Neural progenitor cell (in vitro differentiated cells): Measurements from ENCODE around the gene PRKCE. TPM values are rescaled to one million over a fixed set of nuclear protein-coding genes. Genes with fewer than 3 reads are reported as not detected.

Source experiments
- DNase-seq: peaks from one replicate; pipeline ENCODE4 v3.0.0-alpha.2; 2016; ENCODE audit warnings: low spot score
- H2AFZ ChIP-seq: fragments of 200-600 bp; sonication (generic); replicated peaks from 2 replicates; pipeline ENCODE4 v1.6.1; 2016; ENCODE audit warnings: antibody characterized with exemption
- H3F3A ChIP-seq: fragments of 200-600 bp; sonication (generic); 2 replicates; pipeline ENCODE4 v1.6.1; 2016; ENCODE audit warnings: antibody characterized with exemption, low read depth
- H3K27ac ChIP-seq: fragments of 200-600 bp; sonication (generic); 2 replicates; pipeline ENCODE4 v1.5.1; 2016; ENCODE audit warnings: mild to moderate bottlenecking
- H3K27me3 ChIP-seq: fragments of 200-600 bp; sonication (generic); 2 replicates; pipeline ENCODE4 v1.6.1; 2016; ENCODE audit warnings: mild to moderate bottlenecking, moderate library complexity
- H3K36me3 ChIP-seq: fragments of 200-600 bp; sonication (generic); 2 replicates; pipeline ENCODE4 v1.5.1; 2016
- H3K4me1 ChIP-seq: fragments of 200-600 bp; sonication (generic); 2 replicates; pipeline ENCODE4 v1.6.1; 2016; ENCODE audit warnings: mixed run types
- H3K4me2 ChIP-seq: fragments of 200-600 bp; sonication (generic); 2 replicates; pipeline ENCODE4 v1.6.1; 2016
- H3K4me3 ChIP-seq: fragments of 200-600 bp; sonication (generic); 2 replicates; pipeline ENCODE4 v1.5.1; 2016
- H3K79me2 ChIP-seq: fragments of 200-600 bp; sonication (generic); 2 replicates; pipeline ENCODE4 v1.6.1; 2016; ENCODE audit warnings: low read depth
- H3K9ac ChIP-seq: fragments of 200-600 bp; sonication (generic); 2 replicates; pipeline ENCODE4 v1.6.1; 2016
- H3K9me3 ChIP-seq: fragments of 200-600 bp; sonication (generic); 2 replicates; pipeline ENCODE4 v1.5.1; 2016; ENCODE audit warnings: low read depth
- H4K20me1 ChIP-seq: fragments of 200-600 bp; sonication (generic); 2 replicates; pipeline ENCODE4 v1.6.1; 2016; ENCODE audit warnings: low read depth
- H3K27ac Mint-ChIP-seq: 3 replicates; pipeline ENCODE4 v1.8.0; 2021; ENCODE audit warnings: mixed read lengths
- H3K27me3 Mint-ChIP-seq: 2 replicates; pipeline ENCODE4 v1.8.0; 2022; ENCODE audit warnings: low read depth, mild to moderate bottlenecking, inconsistent platforms, moderate library complexity, mixed read lengths; ENCODE audit not compliant: insufficient read depth
- H3K36me3 Mint-ChIP-seq: 3 replicates; pipeline ENCODE4 v1.8.0; 2021; ENCODE audit warnings: mixed read lengths
- H3K4me1 Mint-ChIP-seq: 3 replicates; pipeline ENCODE4 v1.8.0; 2021; ENCODE audit warnings: mixed read lengths
- H3K4me3 Mint-ChIP-seq: 3 replicates; pipeline ENCODE4 v1.8.0; 2021; ENCODE audit warnings: mild to moderate bottlenecking, moderate library complexity, mixed read lengths
- H3K9me3 Mint-ChIP-seq: 3 replicates; pipeline ENCODE4 v1.8.0; 2020; ENCODE audit warnings: mixed read lengths
- EZH2 ChIP-seq: fragments of 200-600 bp; sonication (generic); IDR thresholded peaks from 2 replicates; pipeline ENCODE4 v1.6.1; 2017; ENCODE audit warnings: antibody characterized with exemption, mild to moderate bottlenecking, moderate library complexity
- EZH2phosphoT487 ChIP-seq: fragments of 200-600 bp; sonication (generic); IDR thresholded peaks from 2 replicates; pipeline ENCODE4 v1.6.1; 2017; ENCODE audit warnings: antibody characterized with exemption
- total RNA-seq: library from RNA; depleted of rRNA; stranded (reverse); fragments of >200 nt; gene quantifications from 2 replicates; pipeline ENCODE4 v1.2.3, GENCODE V29; 2015; ENCODE audit warnings: low replicate concordance
- TF ChIP-seq, protein P1 (sequence below): fragments of 200-600 bp; sonication (generic); IDR thresholded peaks from 2 replicates; pipeline ENCODE4 v1.5.1; 2017; ENCODE audit warnings: antibody characterized with exemption, mild to moderate bottlenecking

The PRKCE gene
- total RNA-seq, 1 donor from 2014 or later, result 4.1 TPM

DNA sequence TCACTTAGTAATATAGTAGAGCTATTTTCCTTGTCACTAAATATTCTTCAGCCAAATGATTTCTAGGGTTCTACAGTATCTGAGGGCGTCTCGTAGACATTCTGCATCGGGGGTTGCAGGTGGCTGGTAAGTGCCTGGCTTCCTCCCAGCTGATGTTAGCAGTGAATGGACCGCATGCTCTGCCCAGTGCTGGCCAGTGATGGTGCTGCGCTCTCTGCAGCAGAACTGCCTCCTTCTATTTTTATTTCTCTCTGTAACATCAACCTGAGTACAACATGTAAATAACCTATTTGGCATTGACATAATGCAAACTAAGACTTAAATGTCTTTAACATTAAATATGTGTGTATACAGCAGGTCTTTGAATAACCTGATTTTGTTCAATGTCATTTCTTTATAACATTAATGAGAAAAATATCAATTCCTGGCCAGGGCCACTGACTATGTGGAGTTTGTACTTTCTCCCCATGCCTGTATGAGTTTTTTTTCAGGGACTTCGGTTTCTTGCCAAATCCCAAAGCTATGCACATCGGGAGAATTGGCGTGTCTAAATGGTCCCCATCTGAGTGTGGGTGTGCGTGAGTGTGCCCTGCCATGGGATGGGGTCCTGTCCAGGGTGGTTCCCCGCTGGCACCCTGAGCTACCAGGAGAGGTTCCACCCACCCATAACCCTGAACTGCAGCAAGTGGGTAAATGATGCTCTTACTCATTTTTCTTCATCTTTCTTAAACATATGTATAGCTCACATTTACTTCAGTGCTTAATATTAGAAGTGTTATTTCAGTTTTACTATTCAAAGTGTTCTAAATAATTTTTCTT, 367.5 kb downstream of the PRKCE start:
- Histone ChIP-seq H3F3A (peaks cover 13% of the 10 kb centered on the region), H3K4me2 (no peak overlapping the region), H3K9ac (no peak overlapping the region), H3K9me3 (no peaks in the 10 kb centered on the region), H4K20me1 (no peaks in the 10 kb centered on the region), H3K4me3 (no peak overlapping the region), H3K27ac (no peak overlapping the region), H3K27me3 (no peaks in the 10 kb centered on the region), H3K36me3 (no peaks in the 10 kb centered on the region), H3K79me2 (no peaks in the 10 kb centered on the region), H2AFZ (no peak overlapping the region), H3K4me1 (peaks cover 12% of the 10 kb centered on the region)
- Mint-ChIP-seq H3K9me3 (no peaks in the 10 kb centered on the region), H3K36me3 (peaks cover 12% of the 10 kb centered on the region), H3K27ac (no peak overlapping the region), H3K4me1 (peaks cover 18% of the 10 kb centered on the region), H3K27me3 (no peaks in the 10 kb centered on the region), H3K4me3 (no peak overlapping the region)
- DNase-seq, result no peak
- TF ChIP-seq, protein P1, sequence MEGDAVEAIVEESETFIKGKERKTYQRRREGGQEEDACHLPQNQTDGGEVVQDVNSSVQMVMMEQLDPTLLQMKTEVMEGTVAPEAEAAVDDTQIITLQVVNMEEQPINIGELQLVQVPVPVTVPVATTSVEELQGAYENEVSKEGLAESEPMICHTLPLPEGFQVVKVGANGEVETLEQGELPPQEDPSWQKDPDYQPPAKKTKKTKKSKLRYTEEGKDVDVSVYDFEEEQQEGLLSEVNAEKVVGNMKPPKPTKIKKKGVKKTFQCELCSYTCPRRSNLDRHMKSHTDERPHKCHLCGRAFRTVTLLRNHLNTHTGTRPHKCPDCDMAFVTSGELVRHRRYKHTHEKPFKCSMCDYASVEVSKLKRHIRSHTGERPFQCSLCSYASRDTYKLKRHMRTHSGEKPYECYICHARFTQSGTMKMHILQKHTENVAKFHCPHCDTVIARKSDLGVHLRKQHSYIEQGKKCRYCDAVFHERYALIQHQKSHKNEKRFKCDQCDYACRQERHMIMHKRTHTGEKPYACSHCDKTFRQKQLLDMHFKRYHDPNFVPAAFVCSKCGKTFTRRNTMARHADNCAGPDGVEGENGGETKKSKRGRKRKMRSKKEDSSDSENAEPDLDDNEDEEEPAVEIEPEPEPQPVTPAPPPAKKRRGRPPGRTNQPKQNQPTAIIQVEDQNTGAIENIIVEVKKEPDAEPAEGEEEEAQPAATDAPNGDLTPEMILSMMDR, result no peak
- TF ChIP-seq EZH2phosphoT487 (no peak), EZH2 (no peak)

DNA sequence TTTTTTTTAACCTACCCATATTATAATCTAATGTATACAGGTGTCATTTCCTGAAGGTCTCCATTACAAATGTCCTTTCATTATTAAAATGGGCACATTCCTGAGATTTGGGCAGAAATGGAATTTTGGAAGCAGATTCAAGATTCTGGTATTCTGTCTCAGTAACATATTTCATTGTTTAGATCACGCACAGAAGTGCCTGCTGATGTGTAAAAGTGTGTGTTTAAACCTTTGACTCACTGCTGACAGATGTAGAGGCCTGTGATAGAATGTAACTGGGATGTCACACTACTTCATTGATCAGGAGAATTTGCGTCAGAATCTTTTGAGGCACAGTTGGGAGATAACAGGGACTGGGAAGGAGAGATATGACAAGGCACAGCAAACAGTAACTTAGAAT, 368.9 kb downstream of the PRKCE start:
- H3K27me3 Mint-ChIP-seq, result no peaks in the 10 kb centered on the region

DNA sequence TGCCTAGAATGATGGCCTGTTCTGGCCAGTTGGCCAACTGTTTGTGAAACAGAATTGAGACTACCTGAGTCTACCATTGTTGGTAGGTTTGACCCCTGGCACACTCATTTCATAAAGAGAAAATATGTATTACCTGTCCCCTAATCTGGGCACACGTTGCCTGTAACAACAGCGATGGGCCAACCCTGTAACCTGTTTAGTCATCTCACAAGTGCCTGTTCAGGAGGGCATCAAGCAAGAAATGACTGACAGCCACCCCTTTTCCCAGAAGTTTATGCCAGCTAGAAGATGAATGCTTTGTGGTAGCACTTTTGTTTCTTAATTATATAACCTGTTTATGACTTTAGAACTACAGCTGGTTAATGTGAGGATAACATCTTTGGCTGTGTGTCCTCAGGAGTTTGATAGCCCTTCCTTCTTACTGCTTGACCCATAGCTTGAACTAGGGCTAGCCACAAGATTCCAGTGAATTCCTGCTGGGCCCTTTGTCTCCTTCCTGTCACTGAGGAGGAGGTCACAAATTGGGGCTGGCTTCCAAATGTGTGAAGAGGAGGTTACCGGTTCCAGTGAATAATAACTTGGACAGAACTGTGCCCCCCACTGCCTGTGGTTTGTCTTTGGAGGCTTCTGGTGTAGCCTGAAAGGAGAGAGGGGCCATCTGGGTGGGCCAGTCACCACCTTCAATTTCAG, 371.8 kb downstream of the PRKCE start:
- H3K4me3 Mint-ChIP-seq, result no peak overlapping the region
- Histone ChIP-seq H3K79me2 (no peaks in the 10 kb centered on the region), H3K9me3 (no peaks in the 10 kb centered on the region), H3K4me2 (no peak overlapping the region), H3K4me1 (no peaks in the 10 kb centered on the region), H3K4me3 (no peak overlapping the region), H3K9ac (no peak overlapping the region), H3F3A (no peaks in the 10 kb centered on the region), H3K36me3 (no peaks in the 10 kb centered on the region), H3K27me3 (no peaks in the 10 kb centered on the region), H4K20me1 (no peaks in the 10 kb centered on the region), H2AFZ (no peak overlapping the region), H3K27ac (no peak overlapping the region)
- H3K4me1 Mint-ChIP-seq, result peaks cover 6% of the 10 kb centered on the region
- DNase-seq, result no peak
- H3K9me3 Mint-ChIP-seq, result no peaks in the 10 kb centered on the region
- H3K36me3 Mint-ChIP-seq, result peaks cover 7% of the 10 kb centered on the region
- H3K27ac Mint-ChIP-seq, result no peak overlapping the region
- no peak for TF ChIP-seq EZH2phosphoT487
- TF ChIP-seq, protein P1, result no peak
- no peak for TF ChIP-seq EZH2
- no peaks in the 10 kb centered on the region for H3K27me3 Mint-ChIP-seq

More for the DNA sequence above, 368.9 kb downstream of the PRKCE start:
- Histone ChIP-seq H3K27ac (no peak overlapping the region), H3F3A (peaks cover 7% of the 10 kb centered on the region), H3K4me1 (peaks cover 5% of the 10 kb centered on the region), H2AFZ (no peak overlapping the region), H3K79me2 (no peaks in the 10 kb centered on the region), H3K36me3 (no peaks in the 10 kb centered on the region), H3K9ac (no peak overlapping the region), H3K9me3 (no peaks in the 10 kb centered on the region), H3K4me2 (no peak overlapping the region), H3K4me3 (no peak overlapping the region), H3K27me3 (no peaks in the 10 kb centered on the region), H4K20me1 (no peaks in the 10 kb centered on the region)
- Mint-ChIP-seq H3K4me3 (no peak overlapping the region), H3K36me3 (peaks cover 12% of the 10 kb centered on the region), H3K4me1 (peaks cover 14% of the 10 kb centered on the region), H3K9me3 (no peaks in the 10 kb centered on the region), H3K27ac (no peak overlapping the region)
- DNase-seq, result no peak
- TF ChIP-seq EZH2 (no peak), EZH2phosphoT487 (no peak)
- TF ChIP-seq, protein P1, result no peak
